ENCODE measurements around the gene IDH1. TPM values are rescaled to one million over a fixed set of nuclear protein-coding genes. Genes with fewer than 3 reads are reported as not detected.

IDH1 gene
- total and polyA plus RNA-seq, 10 of the 15 experiments (the other 5 are each of a cell fraction or from before 2014, with no cell fraction given): 39.0 to 114 (median 55.0) TPM

DNA sequence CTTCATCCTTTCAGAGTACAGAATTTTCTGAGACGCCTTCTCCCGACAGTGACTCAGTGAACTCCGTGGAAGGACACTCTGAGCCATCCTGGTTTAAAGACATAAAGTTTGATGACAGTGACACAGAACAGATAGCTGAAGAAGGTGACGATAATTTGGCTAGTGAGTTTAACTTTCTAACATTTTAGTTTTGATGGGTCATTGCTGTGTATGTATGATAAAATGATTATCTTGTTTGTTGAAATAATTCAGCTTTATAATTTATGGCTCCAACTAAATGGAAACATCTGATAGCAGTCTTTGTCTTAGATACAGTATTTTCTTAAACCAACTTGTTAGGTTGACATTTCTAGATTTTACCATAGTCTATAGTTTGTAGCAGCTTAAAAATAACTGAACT is 49.3 kb upstream of the IDH1 start:
- intact Hi-C loops (cut with micrococcal nuclease; ENCODE audit: unreplicated experiment): no loop called here
- no peak overlapping the region for H2AFZ ChIP-seq (ENCODE audit: control insufficient read depth, low read depth, low read length)
- H3K4me1 ChIP-seq (ENCODE audit: control insufficient read depth, insufficient read depth, low read length): no peaks in the 10 kb centered on the region
- H3K4me2 ChIP-seq (ENCODE audit: control insufficient read depth, insufficient read depth): no peak overlapping the region
- no peak overlapping the region for H3K27ac ChIP-seq (ENCODE audit: control insufficient read depth, insufficient read depth)
- ChIA-PET CTCF (interaction anchor here (1.3 kb wide), 1 partner anchor 9 kb away, joined by 3 read pairs; no protein-coding TSS in a partner anchor), POLR2A (interaction anchor here (0.6 to 1.0 kb wide), 2 partner anchors 12 to 588 kb away, joined by 3 to 4 read pairs; no protein-coding TSS in a partner anchor), RAD21 (ENCODE audit: unreplicated experiment) (no interaction called here), SMC1A (ENCODE audit: uncharacterized antibody, unreplicated experiment) (interaction anchor here (1.5 kb wide), 1 partner anchor 18 kb away, joined by 5 read pairs; no protein-coding TSS in a partner anchor)
- H3K9ac ChIP-seq (ENCODE audit: control insufficient read depth, insufficient read depth, low read length): no peak overlapping the region
- ATAC-seq (no peak), FAIRE-seq (no peak), DNase-seq (ENCODE audit: low read depth, low spot score) (no peak)
- TF ChIP-seq WRNIP1 (IDR thresholded peaks at IDR 0.05; ENCODE audit: borderline replicate concordance, low read depth, low read length) (no peak), SIN3A (IDR thresholded peaks at IDR 0.05; ENCODE audit: low read depth, low read length) (no peak), CEBPB (IDR thresholded peaks at IDR 0.05; ENCODE audit: borderline replicate concordance in 1 of 2, low read depth in 2 of 2, low read length in 2 of 2) (no peak), CHD1 (IDR thresholded peaks at IDR 0.05; ENCODE audit: low read depth, low read length) (no peak)
- TF ChIP-seq, protein P1, sequence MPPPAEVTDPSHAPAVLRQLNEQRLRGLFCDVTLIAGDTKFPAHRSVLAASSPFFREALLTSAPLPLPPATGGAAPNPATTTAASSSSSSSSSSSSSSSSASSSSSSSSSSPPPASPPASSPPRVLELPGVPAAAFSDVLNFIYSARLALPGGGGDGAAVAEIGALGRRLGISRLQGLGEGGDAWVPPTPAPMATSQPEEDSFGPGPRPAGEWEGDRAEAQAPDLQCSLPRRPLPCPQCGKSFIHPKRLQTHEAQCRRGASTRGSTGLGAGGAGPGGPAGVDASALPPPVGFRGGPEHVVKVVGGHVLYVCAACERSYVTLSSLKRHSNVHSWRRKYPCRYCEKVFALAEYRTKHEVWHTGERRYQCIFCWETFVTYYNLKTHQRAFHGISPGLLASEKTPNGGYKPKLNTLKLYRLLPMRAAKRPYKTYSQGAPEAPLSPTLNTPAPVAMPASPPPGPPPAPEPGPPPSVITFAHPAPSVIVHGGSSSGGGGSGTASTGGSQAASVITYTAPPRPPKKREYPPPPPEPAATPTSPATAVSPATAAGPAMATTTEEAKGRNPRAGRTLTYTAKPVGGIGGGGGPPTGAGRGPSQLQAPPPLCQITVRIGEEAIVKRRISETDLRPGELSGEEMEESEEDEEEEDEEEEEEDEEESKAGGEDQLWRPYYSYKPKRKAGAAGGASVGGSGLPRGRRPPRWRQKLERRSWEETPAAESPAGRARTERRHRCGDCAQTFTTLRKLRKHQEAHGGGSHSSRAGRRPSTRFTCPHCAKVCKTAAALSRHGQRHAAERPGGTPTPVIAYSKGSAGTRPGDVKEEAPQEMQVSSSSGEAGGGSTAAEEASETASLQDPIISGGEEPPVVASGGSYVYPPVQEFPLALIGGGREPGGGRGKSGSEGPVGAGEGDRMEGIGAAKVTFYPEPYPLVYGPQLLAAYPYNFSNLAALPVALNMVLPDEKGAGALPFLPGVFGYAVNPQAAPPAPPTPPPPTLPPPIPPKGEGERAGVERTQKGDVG (CRISPR knock-in tag; IDR thresholded peaks at IDR 0.05): no peak
- no peaks in the 10 kb centered on the region for H3K27me3 ChIP-seq (replicated peaks in 1 of 2; ENCODE audit: control insufficient read depth in 2 of 2, insufficient read depth in 2 of 2, low read length in 1 of 2)
- in situ Hi-C loops (cut with MboI): no loop called here
- H3K79me2 ChIP-seq (ENCODE audit: control insufficient read depth, insufficient read depth, low read length): no peaks in the 10 kb centered on the region
- H3K4me3 ChIP-seq: no peak overlapping the region
- peaks cover 3 to 19% of the 10 kb centered on the region in 2 experiments for H3K36me3 ChIP-seq (ENCODE audit: control insufficient read depth in 2 of 2, insufficient read depth in 2 of 2, low read length in 1 of 2)
- no peaks in the 10 kb centered on the region for H4K20me1 ChIP-seq (ENCODE audit: control insufficient read depth, insufficient read depth)
- no TSS peak for BruUV-seq (replicated peaks)
- H3K9me3 ChIP-seq (replicated peaks; ENCODE audit: control insufficient read depth, insufficient read depth, low read length): no peaks in the 10 kb centered on the region
- 99% methylated on average over 4 of the region's 4 CpGs for WGBS (ENCODE audit: insufficient coverage, insufficient replicate concordance, low lambda C conversion rate, missing lambda C conversion rate)
